ENCODE measurements around the gene ZNF697.

GRCh38 chr1:119626011-119626545 lies 22.0 kb downstream of the ZNF697 start:
- no peak for TF ChIP-seq CTCF (IDR thresholded peaks at IDR 0.05)
- TF ChIP-seq EZH2 (IDR thresholded peaks at IDR 0.05), result no peak
- no peak for TF ChIP-seq EZH2phosphoT487 (IDR thresholded peaks at IDR 0.05)

All from neural progenitor cell (in vitro differentiated cells).